NCI-H345 treated with DMSO at 0.1 percent for 48 hours (cell line): ENCODE measurements around the gene MEX3D.
A peak's percentile ranks its signal among the peaks of the same experiment; 100 is the strongest.

Source experiments
- DNase-seq: peaks from one replicate; lab custom pipeline; 2025; ENCODE audit not compliant: unreplicated experiment; lab: John Stamatoyannopoulos, UW

MEX3D gene

GRCh38 chr19:1568320-1569019 lies at the start of gene MEX3D:
Gene MEX3D, minus strand, starts transcription at chr19:1568325. Its CDS starts 267 bp downstream, at chr19:1568058.
- DNase-seq, result no peak

- DNase-seq, result no peak
Observed at GRCh38 chr19:1616875-1617274, 48.8 kb upstream of the MEX3D start.

- no peak for DNase-seq
Observed at GRCh38 chr19:1616396-1616795, 48.3 kb upstream of the MEX3D start.

- DNase-seq, result no peak
Observed at GRCh38 chr19:1615156-1615765, 47.1 kb upstream of the MEX3D start.

GRCh38 chr19:1613808-1614570 lies 45.9 kb upstream of the MEX3D start:
- no peak for DNase-seq

GRCh38 chr19:1613146-1613545 lies 45.0 kb upstream of the MEX3D start:
- no peak for DNase-seq

- DNase-seq, result no peak
Observed at GRCh38 chr19:1612114-1613086, 44.3 kb upstream of the MEX3D start.

GRCh38 chr19:1611353-1611752 lies 43.2 kb upstream of the MEX3D start:
- no peak for DNase-seq

- DNase-seq, result no peak
Observed at GRCh38 chr19:1610579-1610978, 42.5 kb upstream of the MEX3D start.

- DNase-seq, result no peak
Observed at GRCh38 chr19:1609680-1610474, 41.8 kb upstream of the MEX3D start.

- no peak for DNase-seq
Observed at GRCh38 chr19:1609103-1609396, 40.9 kb upstream of the MEX3D start.

GRCh38 chr19:1608359-1609102 lies 40.4 kb upstream of the MEX3D start:
- DNase-seq, result no peak

GRCh38 chr19:1606138-1606651 lies 38.1 kb upstream of the MEX3D start:
- no peak for DNase-seq

- peak; percentile 92 for DNase-seq
Observed at GRCh38 chr19:1605236-1606137, 37.4 kb upstream of the MEX3D start, which contains the start of gene UQCR11. Gene UQCR11, minus strand, starts transcription at chr19:1605462. Its CDS starts 53 bp downstream, at chr19:1605409.

- DNase-seq, result no peak
Observed at GRCh38 chr19:1602091-1602707, 34.1 kb upstream of the MEX3D start.

- DNase-seq, result no peak
Observed at GRCh38 chr19:1601613-1602064, 33.5 kb upstream of the MEX3D start.

- DNase-seq, result no peak
Observed at GRCh38 chr19:1599460-1599846, 31.3 kb upstream of the MEX3D start.
